OCI-LY7 (cell line): ENCODE measurements around the gene XPNPEP2. TPM values are rescaled to one million over a fixed set of nuclear protein-coding genes. Genes with fewer than 3 reads are reported as not detected.

Experiments
- BruUV-seq: library from RNA; stranded (reverse); fragments of 400-500 nt; replicated peaks from 2 replicates; lab custom pipeline; 2021; lab: Mats Ljungman, UMichigan
- CTCF ChIA-PET: fragments of 300-600 bp; sonication (Branson Sonifier 250); formaldehyde crosslinking; loops from one replicate; lab custom pipeline; 2022; ENCODE audit warnings: antibody characterized with exemption; ENCODE audit not compliant: unreplicated experiment; lab: Charles Lee
- POLR2A ChIA-PET: fragments of 300-600 bp; sonication (Branson Sonifier 250); formaldehyde crosslinking; loops from one replicate; lab custom pipeline; 2022; ENCODE audit warnings: antibody characterized with exemption; lab: Charles Lee
- DNase-seq: peaks from one replicate; pipeline ENCODE4 v3.0.0-alpha.2; 2015; ENCODE audit warnings: low spot score
- H2AFZ ChIP-seq: fragments of 200-600 bp; sonication (generic), shearing (Covaris generic); 2 replicates; pipeline ENCODE4 v1.6.1; 2014; ENCODE audit warnings: mild to moderate bottlenecking, antibody characterized with exemption, low read length, moderate library complexity
- H3K27ac ChIP-seq: fragments of 200-600 bp; sonication (generic); 2 replicates; pipeline ENCODE4 v1.5.1; 2014; ENCODE audit warnings: mixed run types, low read depth, mild to moderate bottlenecking, moderate library complexity, low read length, inconsistent platforms; ENCODE audit not compliant: poor library complexity, severe bottlenecking
- H3K36me3 ChIP-seq: fragments of 200-600 bp; sonication (generic); 2 replicates; pipeline ENCODE4 v1.6.1; 2014; ENCODE audit warnings: mild to moderate bottlenecking, antibody characterized with exemption, low read length, moderate library complexity, mixed read lengths; ENCODE audit not compliant: insufficient read depth
- H3K4me1 ChIP-seq: fragments of 200-600 bp; sonication (generic); 2 replicates; pipeline ENCODE4 v1.5.1; 2014; ENCODE audit warnings: mild to moderate bottlenecking, low read length; ENCODE audit not compliant: insufficient read depth, poor library complexity, severe bottlenecking
- H3K4me2 ChIP-seq: fragments of 200-600 bp; sonication (generic); 2 replicates; pipeline ENCODE4 v1.6.1; 2014; ENCODE audit warnings: mild to moderate bottlenecking, low read length
- H3K4me3 ChIP-seq: fragments of 200-600 bp; sonication (generic); 2 replicates; pipeline ENCODE4 v1.5.1; 2014; ENCODE audit warnings: mild to moderate bottlenecking, low read depth, low read length; ENCODE audit not compliant: poor library complexity, severe bottlenecking
- H3K79me2 ChIP-seq: fragments of 200-600 bp; sonication (generic); 2 replicates; pipeline ENCODE4 v1.6.1; 2016; ENCODE audit warnings: low read depth, mild to moderate bottlenecking, low read length, moderate library complexity, mixed read lengths; ENCODE audit not compliant: insufficient read depth
- H3K9me2 ChIP-seq: fragments of 200-600 bp; sonication (generic); 2 replicates; pipeline ENCODE4 v1.6.1; 2016; ENCODE audit warnings: mild to moderate bottlenecking, low read length, mixed read lengths; ENCODE audit not compliant: insufficient read depth
- H3K9me3 ChIP-seq: fragments of 200-600 bp; sonication (generic); 2 replicates; pipeline ENCODE4 v1.6.1; 2014; ENCODE audit warnings: mild to moderate bottlenecking, mixed run types, low read length, mixed read lengths
- H4K20me1 ChIP-seq: fragments of 200-600 bp; sonication (generic); 2 replicates; pipeline ENCODE4 v1.6.1; 2014; ENCODE audit warnings: mild to moderate bottlenecking, antibody characterized with exemption, low read length, moderate library complexity, mixed read lengths; ENCODE audit not compliant: insufficient read depth
- CTCF ChIP-seq: fragments of 200-600 bp; sonication (generic); conservative IDR thresholded peaks from 2 replicates; pipeline ENCODE4 v1.5.1; 2014; ENCODE audit warnings: mild to moderate bottlenecking, antibody characterized with exemption, low read length, moderate library complexity, mixed read lengths
- EZH2phosphoT487 ChIP-seq: fragments of 200-600 bp; sonication (generic); IDR thresholded peaks from 2 replicates; pipeline ENCODE4 v1.6.1; 2018; ENCODE audit warnings: low read depth, borderline replicate concordance, mild to moderate bottlenecking, mixed run types, antibody characterized with exemption, low read length, moderate library complexity, mixed read lengths
- intact Hi-C: fragments of 100-400 bp; cut with micrococcal nuclease; formaldehyde crosslinking; loops from one replicate; pipeline ENCODE4 v1.10.0; 2022; ENCODE audit not compliant: unreplicated experiment
- total RNA-seq, 2 experiments: library from RNA; depleted of rRNA in 1 of 2; stranded (reverse); fragments of >200 nt in 1 of 2; shearing (Covaris generic) in 1 of 2; gene quantifications; 2 replicates each; pipeline ENCODE4 v1.2.3, GENCODE V29; 2014 to 2022

The XPNPEP2 gene
- total RNA-seq, 2 experiments from 2014 or later: not detected

- no TSS peak for BruUV-seq
- POLR2A ChIA-PET: no interaction called here
These were observed 19.5 kb upstream of the XPNPEP2 start for GRCh38 chrX:129719268-129719667.

GRCh38 chrX:129719931-129720530 lies 18.7 kb upstream of the XPNPEP2 start:
- Histone ChIP-seq H3K79me2 (no peaks in the 10 kb centered on the region), H3K27ac (no peak overlapping the region), H3K4me2 (no peak overlapping the region), H2AFZ (no peak overlapping the region), H4K20me1 (no peaks in the 10 kb centered on the region), H3K4me3 (no peak overlapping the region), H3K36me3 (no peaks in the 10 kb centered on the region), H3K9me2 (no peaks in the 10 kb centered on the region), H3K9me3 (no peaks in the 10 kb centered on the region), H3K4me1 (no peaks in the 10 kb centered on the region)
- no peak for DNase-seq
- ChIA-PET CTCF (no interaction called here), POLR2A (no interaction called here)
- intact Hi-C loops: no loop called here
- no peak for TF ChIP-seq CTCF
- TF ChIP-seq EZH2phosphoT487: no peak
- BruUV-seq: no TSS peak

More at GRCh38 chrX:129719268-129719667, 19.5 kb upstream of the XPNPEP2 start:
- no peak overlapping the region for H3K27ac ChIP-seq
- H3K9me2 ChIP-seq: no peaks in the 10 kb centered on the region
- no peaks in the 10 kb centered on the region for H4K20me1 ChIP-seq
- H3K4me2 ChIP-seq: no peak overlapping the region
- H3K79me2 ChIP-seq: no peaks in the 10 kb centered on the region
- TF ChIP-seq EZH2phosphoT487 (no peak), CTCF (no peak)
- H3K9me3 ChIP-seq: no peaks in the 10 kb centered on the region
- no peaks in the 10 kb centered on the region for H3K36me3 ChIP-seq
- H3K4me3 ChIP-seq: no peak overlapping the region
- intact Hi-C loops: no loop called here
- no peak for DNase-seq
- CTCF ChIA-PET: interaction anchor here (0.5 kb wide), 1 partner anchor 12 kb away, joined by 3 read pairs; no protein-coding TSS in a partner anchor
- H3K4me1 ChIP-seq: no peaks in the 10 kb centered on the region
- H2AFZ ChIP-seq: no peak overlapping the region

- TF ChIP-seq CTCF: no peak
- TF ChIP-seq EZH2phosphoT487: no peak
These were observed 18.0 kb upstream of the XPNPEP2 start for GRCh38 chrX:129720741-129721140.

More at GRCh38 chrX:129720741-129721140, 18.0 kb upstream of the XPNPEP2 start:
- H3K9me2 ChIP-seq: no peaks in the 10 kb centered on the region
- H3K79me2 ChIP-seq: no peaks in the 10 kb centered on the region
- no peak overlapping the region for H2AFZ ChIP-seq
- DNase-seq: no peak
- H3K36me3 ChIP-seq: no peaks in the 10 kb centered on the region
- H3K4me1 ChIP-seq: no peaks in the 10 kb centered on the region
- H3K4me3 ChIP-seq: no peak overlapping the region
- ChIA-PET POLR2A (no interaction called here), CTCF (no interaction called here)
- no peak overlapping the region for H3K27ac ChIP-seq
- intact Hi-C loops: no loop called here
- no peaks in the 10 kb centered on the region for H4K20me1 ChIP-seq
- no TSS peak for BruUV-seq
- H3K9me3 ChIP-seq: no peaks in the 10 kb centered on the region
- no peak overlapping the region for H3K4me2 ChIP-seq
